Measurements from ENCODE around the gene TOLLIP.

TOLLIP gene

DNA sequence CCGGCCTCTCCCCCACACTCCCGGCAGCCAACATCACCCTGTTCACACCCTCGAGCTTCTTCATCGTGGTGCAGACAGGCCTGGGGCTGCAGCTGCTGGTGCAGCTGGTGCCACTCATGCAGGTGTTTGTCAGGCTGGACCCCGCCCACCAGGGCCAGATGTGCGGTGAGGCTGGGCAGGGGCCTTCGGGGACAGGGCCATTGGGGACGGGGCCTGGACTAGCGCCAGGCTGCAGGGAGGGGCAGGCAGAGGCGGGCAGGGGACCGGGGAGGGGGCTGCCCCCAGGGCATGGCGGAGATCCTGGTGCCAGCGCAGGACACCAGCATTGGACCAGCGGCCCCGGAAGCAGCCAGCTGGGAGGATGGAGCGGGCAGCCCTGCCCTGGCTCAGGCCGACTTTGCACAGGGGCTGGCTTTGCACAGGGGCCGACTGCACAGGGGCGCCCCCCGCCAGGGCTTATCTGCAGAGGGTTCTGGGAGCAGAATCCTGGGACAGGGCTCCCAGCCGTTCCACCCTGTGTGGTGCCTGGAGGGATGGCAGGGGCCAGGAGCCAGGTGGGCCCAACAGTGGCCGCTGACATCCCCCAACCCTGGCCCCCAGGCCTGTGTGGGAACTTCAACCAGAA, 77.9 kb downstream of the TOLLIP start:
- no peak for DNase-seq (ENCODE audit: low read depth)

DNA sequence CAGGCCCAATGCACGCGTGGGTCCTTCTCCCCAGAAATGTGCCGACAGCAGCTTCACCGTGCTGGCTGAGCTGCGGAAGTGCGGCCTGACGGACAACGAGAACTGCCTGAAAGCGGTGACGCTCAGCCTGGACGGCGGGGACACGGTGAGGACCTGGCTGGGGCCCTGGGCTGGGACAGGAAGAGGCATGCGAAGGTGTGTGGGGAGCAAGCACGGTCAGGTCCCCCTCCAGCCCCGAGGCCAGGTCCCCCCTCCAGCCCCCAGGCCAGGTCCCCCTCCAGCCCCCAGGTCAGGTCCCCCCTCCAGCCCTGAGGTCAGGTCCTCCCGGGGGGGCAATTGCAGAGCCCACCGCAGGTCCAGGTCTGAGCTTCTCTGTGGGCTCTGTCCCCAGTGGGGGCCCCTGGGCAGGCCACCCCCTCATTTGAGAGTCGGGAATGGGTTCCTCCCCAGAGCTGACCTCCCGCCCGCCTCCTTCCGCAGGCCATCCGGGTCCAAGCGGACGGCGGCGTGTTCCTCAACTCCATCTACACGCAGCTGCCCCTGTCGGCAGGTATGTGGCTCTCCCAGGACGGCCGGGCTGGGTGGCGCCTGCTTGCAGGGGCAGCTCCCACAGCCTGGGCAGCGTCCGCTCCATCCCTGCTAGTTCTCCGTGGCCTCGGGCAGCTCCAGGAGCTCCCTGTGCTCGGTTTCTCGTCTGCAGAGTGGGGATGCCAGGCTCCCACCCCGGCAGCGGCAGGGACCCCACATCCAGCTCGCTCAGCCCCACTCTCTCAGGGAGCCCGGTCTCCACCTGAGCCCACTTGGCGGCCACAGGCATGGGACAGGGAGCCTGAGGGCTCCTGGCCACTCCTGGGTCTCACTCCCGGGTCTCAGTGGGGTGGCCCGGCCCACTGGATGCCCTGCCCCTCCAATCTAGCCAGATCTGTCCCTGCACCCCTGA, 78.7 kb downstream of the TOLLIP start:
- DNase-seq (ENCODE audit: low read depth) = no peak

DNA sequence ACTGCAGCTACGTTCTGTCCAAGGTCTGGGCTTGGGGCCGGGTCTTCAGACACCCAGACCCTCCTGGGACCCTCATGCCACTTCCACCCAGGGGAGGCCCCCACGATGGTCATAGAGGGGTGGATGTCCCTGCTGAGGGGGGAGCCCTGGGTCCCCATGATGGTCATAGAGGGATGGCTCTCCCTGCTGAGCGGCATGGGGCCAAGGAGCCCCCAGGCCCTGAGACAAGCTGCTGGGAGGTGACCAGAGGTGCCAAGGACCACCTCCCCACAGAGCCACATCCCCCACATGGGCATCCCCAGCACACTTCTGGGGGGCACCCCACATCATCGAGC, 79.3 kb downstream of the TOLLIP start:
- no peak for DNase-seq (ENCODE audit: low read depth)

DNA sequence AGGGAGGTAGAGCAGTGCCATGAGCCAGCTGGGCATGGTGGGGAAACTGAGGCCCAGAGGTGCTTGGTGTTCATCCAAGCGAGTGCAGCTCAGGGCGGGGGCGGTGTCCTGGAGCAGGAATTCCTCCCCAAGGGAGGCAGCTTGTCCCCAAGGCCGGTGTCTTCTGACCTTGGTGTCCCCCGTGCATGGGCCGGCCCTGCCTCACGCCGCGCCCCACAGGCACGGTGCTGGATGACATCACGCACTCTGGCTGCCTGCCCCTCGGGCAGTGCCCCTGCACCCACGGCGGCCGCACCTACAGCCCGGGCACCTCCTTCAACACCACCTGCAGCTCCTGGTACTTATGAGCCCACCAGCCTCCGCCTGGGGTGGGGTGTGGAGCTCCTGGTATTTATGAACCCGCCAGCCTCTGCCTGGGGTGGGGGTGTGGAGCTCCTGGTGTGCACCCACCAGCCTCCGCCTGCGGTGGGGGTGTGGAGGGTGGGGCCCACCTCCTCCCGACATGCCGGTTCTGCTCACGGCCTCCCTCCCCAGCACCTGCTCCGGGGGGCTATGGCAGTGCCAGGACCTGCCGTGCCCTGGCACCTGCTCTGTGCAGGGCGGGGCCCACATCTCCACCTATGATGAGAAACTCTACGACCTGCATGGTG, 79.8 kb downstream of the TOLLIP start:
- no peak for DNase-seq (ENCODE audit: low read depth)

DNA sequence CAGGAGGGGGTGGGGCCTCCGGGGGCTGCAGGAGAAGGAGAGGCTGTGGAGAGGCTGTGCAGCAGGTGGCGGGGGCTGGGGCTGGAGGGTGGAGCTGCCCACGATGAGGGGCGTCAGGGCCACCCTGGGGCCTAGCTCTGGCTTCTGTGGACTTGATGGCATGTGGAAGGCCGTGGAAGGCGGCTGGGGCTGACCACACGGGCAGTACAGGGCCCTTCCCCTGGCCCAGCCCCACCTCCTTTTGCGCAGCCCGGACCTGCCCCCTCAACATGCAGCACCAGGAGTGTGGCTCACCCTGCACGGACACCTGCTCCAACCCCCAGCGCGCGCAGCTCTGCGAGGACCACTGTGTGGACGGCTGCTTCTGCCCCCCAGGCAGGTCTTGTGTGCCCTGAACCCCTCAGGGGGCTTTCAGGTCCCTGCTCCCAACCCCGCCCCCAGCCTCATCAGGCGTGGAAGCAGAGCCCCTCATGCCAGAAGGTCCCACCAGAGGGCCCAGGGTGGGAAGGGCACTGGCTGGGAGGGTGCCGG, 80.4 kb downstream of the TOLLIP start:
- no peak for DNase-seq (ENCODE audit: low read depth)

DNA sequence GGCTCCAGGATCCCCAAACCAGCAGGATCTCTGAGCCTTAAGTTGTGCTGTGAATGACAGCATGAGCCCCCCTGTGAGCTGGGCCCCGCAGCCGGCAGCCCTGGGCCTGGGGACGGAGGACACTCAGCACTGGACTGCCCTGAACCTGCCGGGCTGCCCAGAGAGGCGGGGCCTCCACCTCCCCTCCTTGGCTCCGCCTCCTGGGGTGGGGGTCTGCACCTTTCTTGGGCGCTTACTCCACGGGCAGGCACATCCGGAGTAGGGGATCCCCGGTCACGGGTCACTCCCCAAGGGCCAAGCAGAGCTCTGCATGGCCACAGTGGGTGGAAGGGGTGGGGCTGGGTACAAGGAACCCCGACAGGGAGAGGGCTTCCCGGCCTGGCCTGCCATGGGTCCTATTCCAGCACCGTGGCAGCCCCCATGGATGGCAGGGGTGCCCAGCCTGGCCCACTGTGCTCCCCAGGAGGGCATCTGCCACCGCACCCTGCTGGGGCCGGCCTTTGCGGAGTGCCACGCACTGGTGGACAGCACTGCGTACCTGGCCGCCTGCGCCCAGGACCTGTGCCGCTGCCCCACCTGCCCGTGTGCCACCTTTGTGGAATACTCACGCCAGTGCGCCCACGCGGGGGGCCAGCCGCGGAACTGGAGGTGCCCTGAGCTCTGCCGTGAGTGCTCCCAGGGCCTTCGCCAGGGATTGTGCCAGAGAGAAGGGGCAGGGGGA, 81.2 kb downstream of the TOLLIP start:
- DNase-seq (ENCODE audit: low read depth) = no peak

DNA sequence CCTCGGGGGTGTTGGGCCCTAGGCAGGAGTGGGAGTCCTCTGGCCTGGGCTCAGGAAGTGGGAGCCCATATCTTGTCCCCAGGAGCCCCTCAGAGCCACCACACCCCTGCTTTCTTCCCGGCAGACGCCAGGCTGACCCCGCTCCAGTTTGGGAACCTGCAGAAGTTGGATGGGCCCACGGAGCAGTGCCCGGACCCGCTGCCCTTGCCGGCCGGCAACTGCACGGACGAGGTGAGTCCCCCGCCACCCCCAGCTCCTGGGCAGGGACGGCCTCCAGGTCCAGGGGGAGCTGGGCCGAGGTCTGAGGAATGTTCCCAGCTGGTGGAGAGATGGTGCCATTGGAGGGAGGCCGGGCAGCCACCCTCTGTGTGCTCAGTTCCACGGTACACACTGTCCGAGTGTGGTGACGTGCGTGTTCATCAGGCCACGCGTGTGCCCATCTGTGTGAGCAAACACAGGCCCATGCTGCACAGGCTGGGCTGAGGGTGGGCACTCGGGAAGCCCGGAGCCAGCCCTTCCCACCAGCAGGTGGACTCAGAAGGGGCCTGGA, 81.8 kb downstream of the TOLLIP start:
- DNase-seq (ENCODE audit: low read depth) = no peak

DNA sequence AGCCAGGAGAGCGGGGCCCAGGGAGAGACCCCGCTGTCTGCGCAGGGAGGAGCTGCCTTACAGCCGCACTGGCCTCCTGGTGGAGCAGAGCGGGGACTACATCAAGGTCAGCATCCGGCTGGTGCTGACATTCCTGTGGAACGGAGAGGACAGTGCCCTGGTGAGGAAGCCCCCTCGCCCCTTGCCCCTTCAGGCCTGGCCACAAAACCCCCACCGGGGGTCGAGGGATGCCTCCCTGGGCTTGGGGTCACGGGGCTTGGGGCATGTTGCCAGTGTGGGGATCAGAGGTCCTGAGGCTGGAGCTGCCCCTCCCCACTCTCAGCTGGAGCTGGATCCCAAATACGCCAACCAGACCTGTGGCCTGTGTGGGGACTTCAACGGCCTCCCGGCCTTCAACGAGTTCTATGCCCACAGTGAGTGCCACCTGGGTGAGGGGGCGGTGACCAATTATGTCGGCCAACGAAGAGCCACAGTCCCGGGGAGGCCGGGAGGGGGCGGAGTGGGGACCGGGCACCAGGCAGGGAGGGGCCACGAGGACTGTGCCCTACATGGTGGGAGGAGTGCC, 82.4 kb downstream of the TOLLIP start:
- DNase-seq (ENCODE audit: low read depth) = no peak

DNA sequence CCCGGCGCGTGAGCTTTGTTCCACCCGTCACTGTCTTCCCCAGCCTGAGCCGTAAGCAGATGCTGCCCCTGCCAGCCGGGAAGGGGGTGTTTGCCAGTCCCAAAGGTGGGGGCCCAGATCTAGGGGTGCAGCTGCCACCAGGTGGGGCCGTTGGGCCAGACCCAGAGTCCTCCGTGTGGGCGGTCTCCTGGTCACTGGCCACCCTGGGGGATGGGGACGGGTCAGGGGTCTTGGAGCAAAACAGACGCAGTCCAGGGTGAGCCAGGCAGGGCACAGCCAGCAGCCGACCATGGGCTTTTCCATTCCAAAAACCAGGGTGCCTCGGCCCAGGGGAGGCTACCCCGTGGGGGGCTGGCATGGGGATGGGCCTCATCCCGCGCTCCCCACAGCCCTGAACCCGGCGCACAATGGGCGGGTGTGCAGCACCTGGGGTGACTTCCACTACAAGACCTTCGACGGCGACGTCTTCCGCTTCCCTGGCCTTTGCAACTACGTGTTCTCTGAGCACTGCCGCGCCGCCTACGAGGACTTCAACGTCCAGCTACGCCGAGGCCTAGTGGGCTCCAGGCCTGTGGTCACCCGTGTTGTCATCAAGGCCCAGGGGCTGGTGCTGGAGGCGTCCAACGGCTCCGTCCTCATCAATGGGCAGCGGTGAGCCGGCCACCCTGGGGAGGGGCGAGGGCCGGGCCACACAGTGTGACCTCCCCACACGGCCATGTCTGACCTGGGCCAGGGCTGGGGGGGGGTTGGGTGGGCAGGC, 83.0 kb downstream of the TOLLIP start:
- no peak for DNase-seq (ENCODE audit: low read depth)

DNA sequence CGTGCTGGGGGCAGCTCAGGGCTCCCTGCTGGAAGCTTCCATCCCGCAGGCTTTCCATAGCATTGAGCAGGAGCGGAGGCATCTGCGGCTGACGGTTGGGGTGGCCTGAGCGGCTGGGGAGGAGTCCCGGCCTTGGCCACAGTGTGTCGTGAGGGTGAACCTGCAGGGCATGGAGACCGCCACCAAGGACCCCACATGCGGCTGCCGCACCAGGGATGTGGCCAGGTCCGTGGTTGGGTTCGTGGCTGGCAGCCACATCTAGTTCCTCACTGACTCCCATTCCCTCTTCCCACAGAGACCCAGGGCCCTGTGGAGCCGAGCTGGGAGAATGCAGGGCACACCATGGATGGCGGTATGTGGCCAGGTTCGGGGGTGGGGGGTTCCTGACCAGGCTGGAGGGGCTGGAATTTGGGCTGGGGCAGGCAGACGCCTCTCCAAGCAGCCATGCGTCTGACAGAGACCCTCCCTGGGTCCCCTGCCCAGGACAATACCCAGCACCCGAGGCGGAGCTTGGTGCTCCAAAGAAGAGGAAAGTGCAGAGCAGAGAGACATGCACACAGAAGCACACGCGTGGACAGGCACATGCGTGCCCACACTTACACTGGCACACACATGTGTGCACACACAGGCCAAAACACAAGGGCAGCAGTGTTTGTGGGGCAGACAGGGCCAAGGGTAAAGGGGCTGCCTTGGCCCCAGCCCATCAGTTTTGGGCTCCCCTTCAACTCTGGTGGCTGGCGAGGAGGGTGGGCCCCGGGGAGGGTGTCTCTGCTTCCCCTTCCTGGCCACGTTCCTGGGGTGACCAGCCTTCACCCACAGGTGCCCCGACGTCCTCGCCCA, 83.8 kb downstream of the TOLLIP start:
- DNase-seq (ENCODE audit: low read depth) = no peak

DNA sequence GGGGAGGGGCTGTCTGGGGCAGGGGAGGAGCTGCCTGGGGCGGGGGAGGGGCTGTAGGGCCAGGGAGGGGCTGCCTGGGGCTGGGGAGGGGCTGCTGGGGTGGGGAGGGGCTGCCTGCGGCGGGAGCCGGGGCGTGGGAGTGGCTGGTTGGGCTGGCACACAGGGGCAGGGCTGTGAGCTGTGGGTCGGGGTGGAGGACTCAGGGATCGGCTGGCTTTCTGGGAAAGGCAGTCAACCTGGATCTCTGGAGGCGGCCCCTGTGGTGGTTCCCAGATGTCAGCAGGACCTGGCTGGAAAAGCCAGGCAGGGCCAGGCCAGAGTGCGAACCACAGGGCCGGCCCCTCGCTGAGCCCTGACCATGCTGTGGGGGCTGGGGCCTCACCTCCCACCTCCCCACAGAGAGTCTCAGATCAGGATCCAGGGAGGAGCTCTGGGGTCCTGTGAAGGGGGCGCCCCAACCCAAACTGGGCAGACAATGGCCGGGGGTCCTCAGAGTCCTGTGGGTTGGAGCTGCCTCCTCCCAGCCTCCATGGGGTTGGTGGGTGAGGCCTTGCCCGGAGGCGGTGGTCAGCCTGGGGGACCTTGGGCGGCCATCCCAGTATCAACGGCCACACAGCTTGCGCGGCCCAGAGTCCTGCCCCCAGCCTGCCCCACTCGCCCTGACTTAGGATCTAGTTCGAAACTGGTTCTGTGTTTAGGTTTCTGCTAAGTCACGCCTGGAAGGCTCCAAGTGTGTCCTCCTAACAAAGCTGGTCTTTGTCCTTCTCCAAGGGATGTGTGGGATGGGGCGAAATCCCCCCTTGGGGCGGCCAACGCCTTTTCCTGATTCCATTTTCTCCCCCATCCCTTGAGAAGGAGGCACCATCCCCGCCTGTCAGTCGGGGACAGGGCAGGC, 84.7 kb downstream of the TOLLIP start:
- no peak for DNase-seq (ENCODE audit: low read depth)
